GM19099 (cell line): Measurements from ENCODE around the gene CMKLR1.

Experiments
- POLR2A ChIP-seq: IDR thresholded peaks from 3 replicates; pipeline ENCODE4 v1.6.1; 2011; ENCODE audit warnings: low read depth; ENCODE audit not compliant: insufficient read length; ENCODE audit errors: extremely low read depth

The CMKLR1 gene

DNA sequence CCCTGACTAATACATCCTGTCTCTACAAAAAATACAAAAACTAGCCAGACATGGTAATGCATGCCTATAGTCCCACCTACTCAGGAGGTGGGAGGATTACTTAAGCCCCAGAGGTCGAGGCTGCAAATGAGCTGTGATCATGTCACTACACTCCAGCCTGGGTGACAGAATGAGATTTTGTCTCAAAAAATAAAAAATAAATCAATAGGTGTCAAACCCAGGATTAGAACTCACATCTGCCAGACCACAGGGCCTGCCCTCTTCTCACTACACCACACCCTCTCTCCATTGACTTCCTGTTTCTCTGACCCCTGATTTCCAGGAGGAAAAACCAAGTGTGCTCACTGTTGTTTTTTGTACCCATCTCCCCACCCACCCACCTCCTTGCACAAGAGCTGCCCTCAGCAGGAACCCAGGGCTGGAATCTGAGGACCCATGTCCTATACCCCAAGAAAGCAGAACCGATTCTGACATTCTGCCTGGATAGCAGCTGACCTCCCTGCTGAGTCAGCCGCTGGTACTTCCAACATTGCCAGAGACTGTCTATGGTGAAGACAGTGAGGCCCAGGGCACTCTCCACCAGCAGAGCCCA, 6.2 kb downstream of the CMKLR1 start:
- TF ChIP-seq POLR2A: no peak

DNA sequence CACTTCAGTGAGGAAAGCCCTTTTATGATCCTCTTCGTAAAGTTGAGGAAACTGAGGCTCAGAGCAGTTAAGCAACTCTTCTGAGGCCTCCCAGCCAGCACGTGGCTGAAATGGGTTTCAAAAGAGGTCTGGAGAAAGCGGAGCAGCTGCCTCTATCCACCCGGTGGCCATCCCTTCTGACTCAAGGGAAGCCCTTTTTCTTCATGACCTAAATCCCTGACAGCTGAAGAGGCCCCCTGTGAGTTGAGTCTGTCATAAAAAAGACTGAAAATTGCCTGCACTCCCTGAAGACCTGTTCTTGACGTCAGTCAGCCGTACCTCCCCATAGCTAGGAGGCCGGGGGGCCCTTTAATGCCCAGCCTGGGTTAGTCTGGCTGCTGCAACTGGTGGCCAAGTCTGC, 10.7 kb downstream of the CMKLR1 start:
- no peak for TF ChIP-seq POLR2A

DNA sequence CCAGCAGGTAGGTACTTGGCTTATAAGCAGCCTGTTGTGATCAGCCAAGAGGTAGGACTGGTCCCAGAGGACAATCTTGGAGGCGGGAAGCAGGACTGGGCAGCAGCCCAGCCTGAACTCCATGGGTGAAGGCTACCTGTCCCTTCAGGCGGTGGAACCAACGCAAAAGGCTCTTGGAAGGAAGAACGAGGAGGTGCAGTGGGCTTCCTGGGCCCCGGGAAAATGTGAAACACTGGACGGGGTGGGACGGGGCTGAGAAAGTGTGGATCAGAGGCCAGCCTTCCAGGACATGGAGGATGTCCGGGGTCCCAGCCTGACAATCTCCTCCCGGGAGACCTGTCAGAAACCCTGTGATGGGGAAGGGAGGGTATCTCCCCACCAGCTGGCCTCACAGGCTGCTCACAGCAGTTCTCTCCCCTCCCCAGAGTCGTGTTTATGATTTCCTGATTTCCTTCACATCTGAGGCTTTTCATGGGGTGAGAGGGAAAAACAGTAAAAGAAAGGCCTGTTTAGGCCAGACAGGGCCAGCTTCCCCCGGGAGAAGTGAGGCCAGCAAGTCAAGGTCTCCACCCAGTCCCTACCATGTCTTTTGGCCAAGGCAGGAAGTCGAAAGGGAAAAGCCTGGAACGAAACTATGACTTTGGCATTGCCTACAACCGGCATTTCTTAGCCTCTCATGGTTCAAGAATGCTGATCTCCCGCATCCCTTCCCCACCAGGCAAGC, 11.3 kb downstream of the CMKLR1 start:
- TF ChIP-seq POLR2A: no peak

DNA sequence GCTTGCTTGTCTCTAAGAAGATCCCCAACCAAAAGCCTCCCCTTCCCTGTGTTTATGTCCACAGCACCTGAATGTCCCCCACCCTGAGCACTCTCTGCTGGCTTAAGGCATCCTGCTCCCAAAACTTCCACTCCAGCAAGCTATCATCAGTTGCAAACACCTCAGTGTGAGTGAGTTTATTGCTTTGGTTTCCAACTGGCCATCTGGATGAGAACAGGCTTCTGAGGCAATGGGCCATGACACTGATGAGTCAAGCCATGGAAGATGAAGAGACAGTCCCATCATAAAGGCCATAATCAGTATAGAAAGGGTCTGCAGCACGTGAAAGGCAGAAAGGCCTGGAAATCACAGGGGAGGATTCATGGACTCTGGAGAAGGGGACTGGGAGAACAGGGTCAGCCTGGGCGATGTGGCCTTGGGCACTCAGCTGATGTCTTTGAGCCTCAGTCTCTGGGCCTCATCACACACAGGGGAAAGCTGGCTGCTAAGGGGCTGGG, 12.8 kb downstream of the CMKLR1 start:
- TF ChIP-seq POLR2A: no peak

DNA sequence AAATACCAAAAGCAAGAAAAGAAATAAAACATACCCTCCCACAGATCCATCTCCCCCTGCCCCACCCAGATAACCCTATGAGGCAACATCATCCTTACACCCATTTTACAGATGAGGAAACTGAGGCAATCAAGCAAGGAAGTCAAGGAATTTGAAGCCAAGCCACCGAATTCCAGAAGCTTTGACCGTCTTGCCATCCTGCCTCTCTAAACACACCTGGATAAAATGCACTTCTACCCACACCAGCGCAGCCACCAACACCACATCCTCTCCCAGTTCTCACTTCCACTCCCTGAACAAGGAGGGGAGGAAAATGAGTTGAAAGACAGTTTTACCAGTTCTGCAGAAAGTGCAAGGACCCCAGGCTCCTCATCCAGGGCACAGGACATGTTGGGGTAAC, 13.6 kb downstream of the CMKLR1 start:
- TF ChIP-seq POLR2A: no peak

DNA sequence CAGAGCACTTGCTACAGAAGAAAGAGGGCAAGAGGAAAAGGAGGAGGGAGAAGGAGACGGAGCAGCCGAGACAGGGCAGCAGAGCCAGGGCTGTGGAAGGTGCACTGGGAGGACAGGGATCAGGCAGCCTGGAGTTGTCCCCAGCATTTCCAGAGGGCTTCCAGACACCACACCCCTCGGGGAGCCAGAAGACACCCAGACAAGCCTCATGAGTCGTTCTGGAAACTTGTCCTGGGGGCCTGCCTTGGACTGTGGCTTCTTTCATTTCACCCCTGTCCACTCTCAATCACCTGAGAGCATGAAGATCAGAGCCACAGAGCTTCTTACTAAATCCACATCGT, 14.1 kb downstream of the CMKLR1 start:
- TF ChIP-seq POLR2A: no peak

DNA sequence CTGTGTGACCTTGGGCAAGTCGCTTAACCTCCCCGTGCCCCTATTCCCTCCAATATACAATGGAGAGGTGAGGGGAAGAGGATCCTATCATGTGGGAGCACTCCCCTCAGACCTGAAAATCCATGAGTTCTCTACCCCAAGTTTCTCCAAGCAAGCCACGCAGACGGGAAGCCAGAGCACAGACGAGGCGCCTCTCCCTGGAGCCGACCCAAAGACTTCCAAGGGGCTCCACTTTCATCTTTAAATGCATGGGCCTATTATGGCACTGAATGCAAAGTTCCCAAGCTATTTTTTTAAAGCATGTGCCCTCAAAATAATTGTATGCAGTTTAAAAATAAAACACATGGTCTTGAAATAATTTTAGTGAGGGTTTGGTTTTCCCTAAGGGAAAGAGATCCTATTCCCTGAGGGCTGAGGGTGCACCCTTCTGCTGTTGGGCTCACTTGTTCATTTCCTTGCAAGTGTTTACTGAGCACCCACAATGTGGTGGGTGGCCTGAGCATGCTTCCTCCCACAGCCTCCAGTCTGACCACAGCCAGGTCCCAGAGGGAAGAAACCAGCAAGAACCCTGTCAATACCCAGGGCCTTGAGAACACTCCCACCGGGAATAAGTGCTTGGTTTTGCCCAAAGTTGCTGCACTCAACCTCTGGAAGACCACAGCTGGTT, 14.6 kb downstream of the CMKLR1 start:
- no peak for TF ChIP-seq POLR2A

DNA sequence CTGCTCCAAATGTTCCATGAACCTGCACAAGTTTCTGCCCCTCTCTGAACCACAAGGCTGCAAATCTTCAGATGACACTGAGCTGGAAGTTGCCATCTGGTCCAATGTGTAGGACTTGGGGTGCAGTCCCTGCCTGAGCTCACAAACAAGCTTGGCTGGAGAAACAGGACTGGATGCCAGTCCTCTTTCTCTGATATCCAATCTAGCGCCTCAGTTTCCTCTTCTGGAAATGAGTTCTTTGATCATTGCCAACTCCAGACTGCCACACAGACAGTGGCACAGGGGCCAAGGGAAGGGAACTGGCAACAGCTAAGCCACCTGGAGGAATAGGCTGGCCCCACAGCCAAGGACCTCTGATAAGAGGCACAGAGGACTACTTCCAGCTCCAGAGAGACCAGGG, 15.5 kb downstream of the CMKLR1 start:
- no peak for TF ChIP-seq POLR2A

DNA sequence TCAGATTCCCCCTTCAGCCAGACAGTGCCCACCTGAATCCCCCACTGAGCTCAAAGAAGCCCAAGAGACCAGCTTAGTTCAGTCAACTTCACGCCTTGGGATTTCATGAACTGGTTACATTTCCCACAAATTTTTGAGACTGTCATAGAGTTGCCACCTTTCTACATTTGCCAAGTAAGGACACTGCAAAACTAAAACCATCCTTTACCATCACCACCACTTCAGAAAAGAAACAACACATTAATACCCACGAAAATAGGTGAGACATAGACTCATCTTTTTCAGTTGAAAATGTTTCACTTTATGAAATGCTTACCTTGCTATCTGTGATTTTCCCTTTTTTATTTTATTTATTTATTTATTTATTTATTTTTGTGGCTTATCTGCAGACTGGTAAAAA, 16.1 kb downstream of the CMKLR1 start:
- no peak for TF ChIP-seq POLR2A

DNA sequence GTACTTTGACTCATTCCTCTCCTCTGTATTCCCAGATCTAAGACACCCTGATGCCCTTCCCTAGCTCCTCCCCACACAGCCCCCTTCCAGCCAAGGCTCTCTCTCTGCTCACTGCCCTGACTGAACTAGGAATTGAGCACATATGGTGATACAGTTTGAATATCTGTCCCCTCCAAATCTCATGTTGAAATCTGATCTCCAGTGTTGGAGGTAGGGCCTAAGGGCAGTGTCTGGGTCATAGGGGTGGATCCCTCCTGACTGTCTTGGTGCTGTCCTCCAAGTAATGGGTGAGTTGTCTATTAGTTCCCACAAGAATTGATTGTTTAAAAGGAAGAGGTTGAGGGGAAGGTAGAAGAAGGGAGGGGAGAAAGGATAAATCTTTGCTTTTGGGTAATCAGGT, 17.4 kb downstream of the CMKLR1 start:
- TF ChIP-seq POLR2A: no peak

DNA sequence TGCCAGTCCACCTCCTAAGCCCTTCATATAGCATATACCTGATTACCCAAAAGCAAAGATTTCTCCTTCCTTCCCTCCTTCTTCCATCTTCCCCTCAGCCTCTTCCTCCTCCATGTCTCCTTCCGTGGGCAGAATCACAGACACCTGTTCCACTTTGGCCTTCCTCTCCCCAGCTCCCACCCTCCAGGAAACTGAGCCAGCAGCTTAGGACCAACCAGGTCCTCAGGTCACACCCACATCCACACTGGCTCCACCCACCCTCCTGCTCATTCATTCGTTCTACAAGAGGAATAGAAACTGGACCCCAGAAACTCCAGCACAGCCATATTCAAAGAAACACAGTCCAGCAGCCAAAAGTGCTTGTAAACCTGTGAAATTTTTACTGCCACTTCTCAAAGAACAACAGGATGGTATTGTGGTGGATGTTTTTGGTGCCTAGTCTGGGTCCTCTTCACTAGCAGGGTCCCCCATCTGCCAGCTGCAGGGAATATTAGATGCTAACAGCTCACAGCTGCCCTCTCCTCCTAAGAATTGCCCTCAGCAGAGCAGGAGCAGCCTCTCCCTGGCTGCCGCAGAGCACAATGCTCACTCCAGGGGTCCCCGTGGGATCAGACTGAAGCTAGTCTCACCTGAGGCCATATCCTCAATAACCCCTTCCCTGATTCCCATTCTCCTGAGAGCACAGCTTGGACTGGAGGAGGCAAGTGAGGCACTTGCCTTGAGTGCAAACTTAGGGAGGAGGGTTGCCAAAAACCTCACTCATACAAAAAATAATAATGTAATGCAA, 18.4 kb downstream of the CMKLR1 start:
- peak; percentile 35 for TF ChIP-seq POLR2A

DNA sequence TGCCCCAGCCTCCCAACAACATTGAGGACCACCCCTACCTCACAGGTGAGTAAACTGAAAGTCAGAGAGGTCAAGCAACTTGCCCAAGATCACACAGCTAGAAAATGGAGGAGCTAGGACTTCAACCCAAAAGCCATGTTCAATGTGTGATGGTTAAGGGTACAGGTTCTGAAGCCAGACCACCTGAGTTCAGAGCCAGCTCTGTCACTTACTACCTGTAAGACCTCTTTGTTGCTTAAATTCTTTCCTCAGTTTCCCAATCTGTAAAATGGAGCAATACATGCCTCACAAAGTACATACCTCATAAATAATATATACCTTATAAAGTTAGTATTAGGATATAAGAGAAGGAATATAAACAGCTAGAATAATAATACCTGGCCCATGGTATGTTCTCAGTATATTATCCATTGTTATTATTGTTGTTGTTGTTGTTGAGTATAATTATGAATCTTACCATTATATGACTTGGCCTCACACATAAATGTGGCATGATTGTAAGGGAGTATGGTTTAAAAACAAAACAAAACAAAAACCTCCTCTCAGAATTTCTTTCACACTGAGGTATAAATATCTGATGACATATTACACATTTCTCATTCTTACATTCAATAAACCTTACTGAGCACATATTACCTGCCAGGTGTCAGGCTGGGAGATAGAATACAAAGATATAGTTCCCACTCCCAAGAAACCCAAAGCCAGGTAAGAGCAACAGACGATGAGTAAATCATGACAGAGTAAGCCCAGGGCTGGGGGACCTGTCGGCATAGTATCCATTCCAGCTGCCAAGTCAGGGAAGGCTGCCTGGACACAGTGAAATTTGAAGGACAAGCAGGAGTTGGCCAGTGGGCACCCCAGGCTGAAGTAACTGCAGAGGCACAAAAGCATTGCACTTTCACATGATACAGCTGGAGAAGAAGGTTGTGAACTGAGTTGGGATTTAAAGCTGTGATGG, 19.6 kb downstream of the CMKLR1 start:
- no peak for TF ChIP-seq POLR2A

DNA sequence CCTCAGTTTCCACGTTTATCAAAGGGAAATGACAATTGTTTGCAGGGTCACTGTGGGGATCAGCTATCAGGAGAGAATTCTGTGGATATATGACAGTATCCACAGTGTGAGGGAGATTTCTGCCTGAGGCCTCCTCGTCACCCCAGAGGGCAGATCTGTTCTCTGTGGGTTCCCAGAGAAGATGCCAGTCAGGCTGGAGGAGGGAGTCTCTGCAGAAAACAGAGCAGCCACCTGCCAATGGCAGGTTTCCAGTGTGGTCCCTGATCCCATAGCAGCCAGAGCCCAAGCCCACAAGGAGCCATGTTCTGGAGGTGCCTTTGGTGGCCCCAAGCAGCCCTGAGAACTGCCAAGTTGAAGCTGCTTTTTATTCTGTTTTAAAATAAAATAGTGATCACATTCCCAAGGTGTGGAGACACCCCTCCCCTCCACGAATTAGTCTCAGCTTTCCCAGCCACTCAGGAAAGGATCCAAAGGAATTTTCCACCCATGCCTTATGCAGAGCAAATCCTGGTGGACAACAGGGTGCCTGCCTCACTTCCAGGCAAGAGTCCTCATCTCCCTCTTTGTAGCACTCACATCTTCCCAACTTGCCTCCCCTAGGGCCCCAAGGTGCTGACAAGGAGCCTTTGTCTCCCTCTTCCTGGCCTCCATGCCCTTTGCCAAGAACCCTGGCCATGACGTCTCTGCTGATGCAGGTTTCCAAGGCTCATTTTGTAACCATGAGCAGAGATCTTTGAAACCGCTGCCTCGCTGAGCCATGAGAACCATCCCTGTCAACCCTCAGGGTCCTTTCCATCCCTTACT, 20.4 kb downstream of the CMKLR1 start:
- TF ChIP-seq POLR2A: no peak
